PC-3 (cell line): Measurements from ENCODE around the gene TRAK1.

ENCODE experiments used
- EZH2 ChIP-seq: fragments of 300-600 bp; sonication (generic); IDR thresholded peaks from one replicate; pipeline ENCODE4 v1.6.1; 2017; ENCODE audit warnings: antibody characterized with exemption, mild to moderate bottlenecking, low read length; ENCODE audit not compliant: unreplicated experiment
- EZH2phosphoT487 ChIP-seq: fragments of 300-600 bp; sonication (generic); IDR thresholded peaks from 2 replicates; pipeline ENCODE4 v1.6.1; 2018; ENCODE audit warnings: mild to moderate bottlenecking, antibody characterized with exemption, low read length, borderline replicate concordance
- TF ChIP-seq, protein P1 (sequence below): fragments of 300-600 bp; sonication (generic); conservative IDR thresholded peaks from 2 replicates; pipeline ENCODE4 v1.5.1; 2017; ENCODE audit warnings: antibody characterized with exemption, low read depth, mild to moderate bottlenecking, low read length

DNA sequence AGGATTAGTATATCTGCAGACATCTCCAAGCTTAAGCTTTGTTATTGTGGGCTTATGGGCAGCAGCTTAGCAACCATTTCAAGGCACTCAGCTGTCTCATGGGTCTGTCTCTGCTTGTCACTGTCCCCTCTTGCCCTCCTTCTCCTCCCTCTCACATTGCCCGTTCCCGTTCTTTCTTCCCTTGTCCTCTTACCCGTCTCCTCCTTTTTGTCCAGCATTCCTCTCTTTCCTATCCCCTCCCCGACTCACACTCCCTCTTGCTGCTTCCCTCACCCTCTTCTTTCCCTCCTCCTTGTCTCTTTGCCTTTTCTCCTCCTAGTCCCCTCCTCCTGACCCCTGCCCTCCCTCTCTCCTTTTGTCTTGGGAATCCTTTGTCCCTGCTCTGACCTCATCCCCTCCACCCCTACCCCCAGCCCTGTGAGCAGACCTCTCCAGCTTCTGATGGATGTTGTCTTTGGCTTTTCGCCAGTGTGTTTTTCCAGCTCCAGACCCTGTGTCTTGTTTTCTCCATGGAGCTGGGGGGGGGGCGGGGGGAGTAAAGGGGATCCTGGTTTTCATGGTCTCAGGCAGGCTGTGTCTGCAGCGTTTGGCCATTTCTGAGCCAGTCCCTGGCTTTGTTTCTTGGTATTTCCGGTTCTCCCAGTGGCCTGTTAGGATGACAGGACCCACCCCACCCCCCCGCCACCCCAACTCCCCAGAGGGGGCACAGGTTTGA is 47.9 kb upstream of the TRAK1 start:
- TF ChIP-seq, protein P1, sequence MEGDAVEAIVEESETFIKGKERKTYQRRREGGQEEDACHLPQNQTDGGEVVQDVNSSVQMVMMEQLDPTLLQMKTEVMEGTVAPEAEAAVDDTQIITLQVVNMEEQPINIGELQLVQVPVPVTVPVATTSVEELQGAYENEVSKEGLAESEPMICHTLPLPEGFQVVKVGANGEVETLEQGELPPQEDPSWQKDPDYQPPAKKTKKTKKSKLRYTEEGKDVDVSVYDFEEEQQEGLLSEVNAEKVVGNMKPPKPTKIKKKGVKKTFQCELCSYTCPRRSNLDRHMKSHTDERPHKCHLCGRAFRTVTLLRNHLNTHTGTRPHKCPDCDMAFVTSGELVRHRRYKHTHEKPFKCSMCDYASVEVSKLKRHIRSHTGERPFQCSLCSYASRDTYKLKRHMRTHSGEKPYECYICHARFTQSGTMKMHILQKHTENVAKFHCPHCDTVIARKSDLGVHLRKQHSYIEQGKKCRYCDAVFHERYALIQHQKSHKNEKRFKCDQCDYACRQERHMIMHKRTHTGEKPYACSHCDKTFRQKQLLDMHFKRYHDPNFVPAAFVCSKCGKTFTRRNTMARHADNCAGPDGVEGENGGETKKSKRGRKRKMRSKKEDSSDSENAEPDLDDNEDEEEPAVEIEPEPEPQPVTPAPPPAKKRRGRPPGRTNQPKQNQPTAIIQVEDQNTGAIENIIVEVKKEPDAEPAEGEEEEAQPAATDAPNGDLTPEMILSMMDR = no peak
- no peak for TF ChIP-seq EZH2
- TF ChIP-seq EZH2phosphoT487 = no peak
